HG03521 (cell line): ENCODE data around the gene YBX1.
"Not testable (repeated sequence)": the region's sequence is repeated elsewhere in the genome, so short reads cannot be mapped to it uniquely, and the experiment has no call there.

Experiments
- ATAC-seq: cut with Tn5 transposase; IDR thresholded peaks from one replicate; pipeline ENCODE4 v1.9.1; 2021; ENCODE audit warnings: mild to moderate bottlenecking, moderate library complexity; ENCODE audit not compliant: unreplicated experiment

The YBX1 gene

GRCh38 chr1:42746436-42747105 lies 64.4 kb downstream of the YBX1 start:
- ATAC-seq, result no peak

- ATAC-seq, result no peak
Observed at GRCh38 chr1:42747125-42747524, 64.9 kb downstream of the YBX1 start.

DNA sequence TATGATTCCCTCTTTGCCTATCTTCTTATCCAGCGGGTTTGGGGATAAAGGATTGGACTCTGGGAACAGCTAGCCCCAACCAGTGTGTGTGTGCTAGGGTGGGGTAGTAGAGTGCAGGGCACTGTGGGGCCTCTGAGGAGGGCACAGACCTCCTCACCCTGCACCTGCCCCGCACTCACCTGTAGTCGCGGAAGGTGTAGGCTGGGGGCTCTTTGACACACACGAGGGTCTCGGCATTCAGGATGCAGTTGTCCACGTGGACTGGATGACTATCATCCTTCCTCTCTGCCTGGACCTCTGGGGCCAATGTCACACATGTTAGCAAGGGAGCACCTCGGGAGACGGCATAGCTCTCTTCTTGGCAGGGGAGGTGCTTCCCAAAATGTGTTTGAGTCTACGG lies 65.8 kb downstream of the YBX1 start:
- no peak for ATAC-seq

DNA sequence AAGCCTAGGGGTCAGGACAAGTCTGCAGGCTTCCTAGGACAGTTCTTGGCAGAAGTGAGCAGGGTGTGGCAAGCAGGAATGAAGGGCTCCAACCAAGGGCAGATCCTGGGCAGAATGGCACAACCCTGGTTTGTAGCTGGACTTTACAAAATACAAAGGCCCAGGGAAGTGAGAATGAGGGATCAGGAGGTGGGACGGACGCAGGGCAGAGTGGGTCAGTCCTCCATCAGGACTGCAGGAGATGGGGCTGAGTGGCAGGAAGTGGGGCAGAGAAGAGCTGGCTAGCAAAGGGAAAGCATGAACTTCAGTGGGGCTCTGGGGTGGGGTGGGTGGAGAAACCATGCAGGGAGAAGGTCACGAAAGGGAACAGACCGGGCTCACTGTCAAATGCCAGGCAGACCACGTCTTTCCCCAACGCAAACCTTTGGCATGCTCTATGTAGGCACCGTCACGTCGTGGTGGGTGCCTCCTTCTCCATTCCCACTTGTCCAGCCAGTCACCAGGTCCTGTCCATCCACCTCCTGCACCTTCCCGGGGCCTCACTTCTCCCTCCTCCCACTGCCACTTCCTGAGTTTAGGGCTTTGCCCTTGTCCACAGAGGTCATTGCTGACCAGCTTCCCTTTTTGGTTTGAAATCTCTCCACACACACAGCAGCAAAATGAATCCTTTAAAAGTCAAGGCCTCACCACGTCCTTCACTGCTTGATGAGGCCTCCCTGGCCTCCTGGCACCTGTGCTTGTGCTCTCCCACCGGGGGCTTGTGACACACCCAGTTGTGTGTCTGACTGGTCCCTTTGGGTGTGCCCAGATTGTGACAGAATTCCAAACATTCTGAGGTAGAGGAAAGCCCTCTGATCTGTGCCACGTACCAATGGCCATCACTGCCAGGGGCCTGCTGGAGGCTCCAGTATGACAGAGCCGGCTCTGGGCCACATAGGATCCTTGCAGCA lies 66.5 kb downstream of the YBX1 start:
- no peak for ATAC-seq

GRCh38 chr1:42750041-42750440 lies 67.8 kb downstream of the YBX1 start:
- no peak for ATAC-seq

DNA sequence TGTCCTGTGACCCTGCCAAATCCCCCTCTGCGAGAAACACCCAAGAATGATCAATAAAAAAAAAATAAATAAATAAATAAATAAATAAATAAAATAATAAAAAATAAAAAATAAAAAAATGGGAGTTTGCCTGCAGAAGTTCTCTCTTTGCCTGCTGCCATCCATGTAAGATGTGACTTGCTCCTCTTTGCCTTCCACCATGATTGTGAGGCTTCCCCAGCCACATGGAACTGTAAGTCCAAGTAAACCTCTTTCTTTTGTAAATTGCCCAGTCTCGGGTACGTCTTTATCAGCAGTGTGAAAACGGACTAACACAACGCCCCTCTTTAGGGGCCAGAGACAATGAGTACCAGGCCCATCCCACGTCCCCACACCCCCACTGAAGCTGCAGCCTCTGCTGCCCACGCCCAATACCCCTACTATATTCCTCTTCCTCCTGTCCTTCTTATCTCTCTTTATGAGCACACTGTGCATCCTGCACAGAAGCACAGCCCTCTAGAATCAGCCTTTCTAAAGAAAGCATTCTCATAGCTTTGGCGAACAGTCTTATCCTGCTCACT lies 69.4 kb downstream of the YBX1 start:
- not testable (repeated sequence) for ATAC-seq

GRCh38 chr1:42752284-42752683 lies 70.1 kb downstream of the YBX1 start:
- ATAC-seq, result no peak

DNA sequence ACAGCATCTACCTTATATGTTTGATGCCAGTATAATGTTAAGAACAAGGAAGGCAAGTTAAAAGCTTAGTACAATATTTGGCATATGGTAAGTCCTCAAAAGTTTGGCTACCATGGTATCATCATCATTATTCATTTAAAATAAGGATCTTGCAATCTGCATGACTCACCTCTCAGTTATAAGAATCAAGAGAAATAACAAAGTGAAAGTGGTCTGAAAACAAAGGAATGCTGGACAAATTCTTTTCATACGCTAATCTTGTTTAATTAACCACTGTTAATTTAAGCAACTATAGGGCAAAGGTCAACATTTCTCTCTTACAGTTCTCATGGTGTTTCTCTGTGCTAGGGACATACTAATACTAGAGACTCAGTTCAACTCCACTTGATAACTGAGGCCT lies 70.9 kb downstream of the YBX1 start:
- ATAC-seq, result no peak
